Left hindlimb (tissue), 1 donor: ENCODE measurements around the gene REPS1.
A peak's percentile ranks its signal among the peaks of the same experiment; 100 is the strongest.
"Not testable (repeated sequence)": the region's sequence is repeated elsewhere in the genome, so short reads cannot be mapped to it uniquely, and the experiment has no call there.

Experiments
- DNase-seq: peaks from one replicate; pipeline ENCODE4 v3.0.0-alpha.2; 2018

The REPS1 gene

DNA sequence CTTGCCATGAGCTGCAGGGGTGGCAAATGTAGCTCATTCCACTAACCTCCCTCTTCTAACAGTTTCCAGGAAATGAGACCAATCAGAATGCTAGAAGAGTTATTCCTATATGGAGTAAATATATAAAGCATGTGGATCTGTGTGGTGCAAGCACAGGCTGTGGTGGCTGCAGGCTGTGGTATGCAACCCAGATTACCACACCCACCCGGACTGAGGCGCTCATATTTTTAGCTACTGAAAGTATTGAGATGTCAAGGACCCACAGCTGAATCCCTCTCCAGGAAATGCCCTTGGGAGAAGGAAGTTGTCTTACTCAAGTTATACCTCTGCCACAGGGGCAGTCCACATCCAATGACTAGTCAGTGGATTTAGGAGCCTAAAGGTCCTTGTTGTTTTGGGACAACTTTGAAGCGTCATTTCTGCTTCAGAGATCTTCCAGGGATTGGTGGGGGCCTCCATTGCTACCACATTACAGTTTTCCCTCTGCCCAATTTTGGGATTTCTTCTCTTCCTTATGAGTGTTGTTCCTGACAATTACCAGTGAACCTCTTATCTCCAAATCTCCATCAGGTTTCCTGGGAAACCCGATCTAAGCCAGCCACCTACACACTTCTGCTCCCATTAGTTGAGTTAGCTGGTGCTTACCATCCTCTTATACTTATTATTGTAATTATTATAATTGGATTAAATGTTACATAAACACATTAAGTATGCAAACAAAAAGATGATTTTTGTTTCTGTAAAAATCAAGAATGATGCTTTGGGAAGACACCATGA lies 12.1 kb upstream of the REPS1 start:
- DNase-seq, result no peak

DNA sequence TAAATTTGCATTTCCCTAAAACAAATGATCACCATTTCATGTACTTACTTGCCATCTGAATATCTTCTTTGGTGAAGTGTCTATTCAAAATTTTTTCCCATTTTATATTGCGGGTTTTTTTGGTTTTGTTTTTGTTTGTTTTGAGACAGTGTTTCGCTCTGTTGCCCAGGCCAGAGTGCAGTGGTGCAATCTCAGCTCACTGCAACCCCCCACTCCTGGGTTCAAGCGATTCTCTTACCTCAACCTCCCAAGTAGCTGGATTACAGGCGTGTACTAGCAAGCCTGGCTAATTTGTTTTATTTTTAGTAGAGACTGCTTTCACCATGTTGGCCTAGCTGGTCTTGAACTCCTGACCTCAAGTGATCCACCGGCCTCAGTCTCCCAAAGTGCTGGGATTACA lies 9.1 kb upstream of the REPS1 start:
- no peak for DNase-seq

GRCh38 chr6:138996524-138996923 lies 8.5 kb upstream of the REPS1 start:
- no peak for DNase-seq

DNA sequence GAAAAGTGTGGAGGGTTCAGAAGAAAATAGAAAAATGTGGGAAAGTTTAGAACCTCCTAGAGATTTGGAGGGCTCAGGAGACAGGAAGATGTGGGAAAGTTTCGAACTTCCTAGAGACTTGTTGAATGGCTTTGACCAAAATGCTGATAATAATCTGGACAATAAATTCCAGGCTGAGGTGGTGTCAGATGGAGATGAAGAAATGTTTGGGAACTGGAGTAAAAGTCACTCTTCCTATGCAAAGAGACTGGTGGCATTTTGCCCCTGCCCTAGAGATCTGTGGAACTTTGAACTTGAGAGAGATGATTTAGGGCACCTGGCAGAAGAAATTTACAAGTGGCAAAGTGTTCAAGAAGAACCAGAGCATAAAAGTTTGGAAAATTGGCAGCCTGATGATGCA lies 5.4 kb upstream of the REPS1 start:
- DNase-seq, result not testable (repeated sequence)

- DNase-seq, result not testable (repeated sequence)
These were observed 4.9 kb upstream of the REPS1 start for GRCh38 chr6:138992965-138993364.

DNA sequence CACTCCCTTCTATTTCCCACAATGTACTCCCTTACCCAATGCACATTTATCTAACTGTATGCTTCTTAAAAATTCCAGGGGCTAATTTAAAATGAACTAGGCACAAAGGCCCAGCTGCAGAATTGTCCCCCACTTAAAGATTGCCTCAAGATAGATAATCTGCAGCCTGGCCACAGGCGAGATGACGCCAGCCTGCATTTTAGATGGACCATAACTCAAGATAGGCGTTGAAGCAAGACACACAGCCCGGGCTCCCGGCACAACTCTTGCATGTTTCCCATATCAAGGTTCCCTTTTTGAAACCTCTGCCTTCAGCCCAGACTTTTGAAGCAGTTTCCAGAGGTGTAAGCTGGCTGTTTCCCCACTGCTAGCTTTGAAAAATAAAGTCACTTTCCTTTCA lies 3.2 kb upstream of the REPS1 start:
- no peak for DNase-seq

- no peak for DNase-seq
These were observed 1.3 kb upstream of the REPS1 start for GRCh38 chr6:138989098-138989983.

- DNase-seq, result no peak
These were observed 399 bp upstream of the REPS1 start for GRCh38 chr6:138988469-138988834.

GRCh38 chr6:138987080-138987642 lies 892 bp downstream of the REPS1 start:
- DNase-seq, result peak; percentile 45

- DNase-seq, result no peak
These were observed 1.5 kb downstream of the REPS1 start for GRCh38 chr6:138986578-138986977.

GRCh38 chr6:138981416-138981815 lies 6.6 kb downstream of the REPS1 start:
- DNase-seq, result no peak

GRCh38 chr6:138979813-138980668 lies 8.0 kb downstream of the REPS1 start:
- DNase-seq, result no peak

DNA sequence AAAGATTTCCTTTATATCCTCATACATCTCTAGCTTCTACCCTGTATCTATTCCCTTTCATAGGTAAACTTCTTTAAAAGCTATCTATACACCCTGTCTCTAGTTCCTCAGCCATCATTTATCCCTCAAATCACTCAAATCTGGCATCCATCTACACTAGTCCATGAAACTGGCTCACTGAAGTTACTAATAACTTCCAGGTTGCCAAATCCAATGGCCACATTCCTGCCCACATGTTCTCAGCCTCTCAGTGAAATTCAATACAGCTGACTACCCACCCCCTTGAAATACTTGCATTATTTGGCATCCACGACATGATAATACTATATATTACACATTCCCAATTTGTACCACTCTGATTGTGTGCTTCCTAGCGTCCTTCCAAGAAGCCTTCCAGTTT lies 8.7 kb downstream of the REPS1 start:
- no peak for DNase-seq

- DNase-seq, result no peak
These were observed 9.8 kb downstream of the REPS1 start for GRCh38 chr6:138978229-138978628.

DNA sequence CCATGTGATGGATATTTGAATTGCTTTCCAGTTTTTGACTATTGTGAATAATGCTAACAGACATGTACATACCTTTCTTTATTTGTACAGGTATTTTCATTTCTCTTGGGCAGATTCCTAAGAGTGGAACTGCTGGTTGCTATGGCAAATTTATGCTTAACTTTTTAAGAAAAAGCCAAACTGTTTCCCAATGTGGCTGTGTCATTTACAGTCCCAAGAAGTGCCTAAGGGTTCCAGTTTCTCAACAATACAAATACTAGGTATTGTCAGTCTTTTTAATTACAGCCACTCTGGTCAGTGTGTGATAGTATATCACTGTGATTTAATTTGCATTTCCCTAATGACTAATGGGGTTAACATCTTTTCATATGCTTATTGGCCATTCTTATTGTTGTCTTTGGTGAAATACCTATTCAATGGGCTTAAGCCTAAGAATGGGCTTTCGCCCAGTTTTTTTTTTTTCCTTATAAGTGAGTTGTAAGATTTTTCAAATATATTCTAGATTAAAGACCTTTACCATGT lies 10.3 kb downstream of the REPS1 start:
- no peak for DNase-seq

DNA sequence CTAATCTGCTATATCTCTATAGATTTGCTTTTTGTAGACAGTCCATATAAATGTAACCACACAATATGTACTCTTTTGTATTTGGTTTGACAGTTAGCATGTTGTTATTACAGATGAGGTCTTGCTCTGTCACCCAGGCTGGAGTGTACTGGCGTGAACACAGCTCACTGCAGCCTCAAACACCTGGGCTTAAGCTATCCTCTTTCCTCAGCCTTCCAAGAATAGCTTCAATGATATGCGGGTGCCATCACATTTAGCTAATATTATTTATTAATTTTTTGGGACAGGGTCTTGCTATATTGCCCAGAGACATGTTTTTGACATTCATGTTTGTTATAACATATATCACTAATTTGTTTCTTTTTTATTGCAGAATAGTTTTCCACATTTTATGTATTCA lies 10.8 kb downstream of the REPS1 start:
- DNase-seq, result no peak

GRCh38 chr6:138975815-138976214 lies 12.2 kb downstream of the REPS1 start:
- DNase-seq, result no peak

DNA sequence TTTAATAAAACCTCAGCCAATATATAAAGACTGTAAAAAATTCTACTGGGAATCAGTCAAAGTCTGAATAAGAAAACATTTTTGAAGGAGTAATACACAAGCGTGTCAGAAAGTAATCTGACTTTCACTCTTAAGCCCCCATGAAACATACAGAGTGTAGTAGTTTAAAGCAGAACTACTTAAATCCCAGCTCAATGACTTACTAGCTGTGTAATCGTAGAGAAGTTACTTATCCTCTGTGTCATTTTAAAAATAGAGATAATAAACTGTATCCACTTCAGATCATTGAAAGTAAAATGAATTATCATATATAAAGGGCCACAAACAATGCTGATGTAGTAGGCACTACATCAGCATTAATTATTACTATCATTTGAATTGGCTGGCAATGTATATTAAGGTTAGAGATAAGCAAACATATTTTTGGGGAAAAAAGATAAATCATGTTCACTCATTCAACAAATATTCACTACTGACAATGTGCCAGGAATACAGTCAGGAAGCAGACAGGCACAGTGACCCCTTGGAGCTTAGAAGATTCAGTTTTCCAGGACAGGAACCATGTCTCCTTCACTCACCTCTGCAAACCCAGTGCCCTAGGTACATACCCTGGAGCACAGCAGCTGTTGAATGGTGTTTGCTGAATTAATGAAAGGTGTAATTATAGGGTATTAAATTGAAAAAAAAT lies 14.4 kb downstream of the REPS1 start:
- no peak for DNase-seq

GRCh38 chr6:138972226-138972665 lies 15.8 kb downstream of the REPS1 start:
- no peak for DNase-seq

DNA sequence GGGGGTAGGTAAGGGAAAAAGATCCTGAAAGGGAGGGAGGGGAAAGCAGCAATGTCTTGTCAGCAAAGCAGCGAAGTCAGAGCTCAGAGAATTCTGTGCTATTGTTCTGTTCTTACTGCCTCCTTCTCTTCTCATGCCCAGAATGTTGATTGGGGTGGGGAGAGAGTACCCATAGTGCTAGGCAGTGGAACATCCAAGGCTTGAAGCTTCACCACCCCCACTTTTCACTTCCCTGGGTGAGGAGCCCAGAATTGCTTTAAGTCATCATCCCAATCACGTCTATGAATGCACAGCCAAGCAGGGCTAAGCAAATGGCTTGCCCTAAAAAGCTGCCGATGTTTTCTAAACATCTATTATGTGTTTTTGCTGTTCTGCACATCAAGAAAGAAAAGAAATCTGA lies 16.5 kb downstream of the REPS1 start:
- no peak for DNase-seq

DNA sequence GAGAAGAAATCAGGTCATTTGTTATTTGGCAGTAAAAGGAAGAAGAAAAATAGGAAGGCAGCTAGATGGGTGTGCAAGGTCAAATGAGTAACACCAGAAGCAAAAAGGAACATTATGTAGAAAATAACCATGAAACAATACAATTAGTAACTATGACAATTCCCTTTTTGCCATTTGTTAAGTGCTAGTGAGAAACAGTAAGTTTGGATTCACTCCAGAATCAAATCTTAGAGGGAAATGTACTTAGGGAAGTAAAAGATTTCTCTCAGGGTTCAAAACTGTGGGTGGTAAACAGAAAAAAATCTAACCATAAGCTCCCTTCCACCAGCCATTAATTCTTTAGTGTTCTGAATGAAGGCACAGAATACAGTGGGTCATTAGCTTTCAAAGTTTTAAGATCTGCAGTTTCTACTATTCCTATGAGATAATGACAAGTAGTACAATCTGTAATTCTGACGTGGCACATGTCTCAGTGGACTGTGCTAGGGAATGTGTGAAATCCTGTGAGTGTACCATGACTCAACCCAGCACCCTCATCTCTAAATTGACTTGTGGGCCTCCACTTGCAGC lies 17.1 kb downstream of the REPS1 start:
- DNase-seq, result no peak

DNA sequence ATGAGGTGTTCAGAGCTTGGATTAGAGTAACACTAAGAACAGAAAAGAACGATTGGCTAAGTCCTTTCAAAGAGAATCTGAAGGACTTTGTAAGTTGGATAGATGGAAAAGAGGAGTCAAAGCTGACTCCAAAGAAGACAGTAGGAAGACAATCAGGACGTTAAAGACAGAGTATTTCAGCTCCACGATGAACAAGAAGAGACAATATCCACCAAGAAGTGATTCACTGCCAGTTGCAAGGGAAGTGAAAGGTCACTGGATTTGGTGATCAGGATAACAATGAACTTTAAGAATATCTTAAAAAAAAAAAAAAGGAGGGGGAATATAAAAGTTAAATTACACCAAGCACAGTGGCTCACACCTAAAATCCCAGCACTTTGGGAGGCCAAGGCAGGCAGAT lies 17.9 kb downstream of the REPS1 start:
- DNase-seq, result no peak
